GM19239 (cell line): ENCODE data around the gene MAP2K3.

Source experiments
- DNase-seq: peaks from one replicate; pipeline ENCODE4 v3.0.0; 2011; ENCODE audit warnings: low spot score; ENCODE audit not compliant: insufficient read length
- FAIRE-seq: peaks from 2 replicates; lab custom pipeline; 2011; peaks lifted over from hg19 to GRCh38; lab: Jason Lieb, UNC

MAP2K3 gene

GRCh38 chr17:21252289-21252795 lies 32.2 kb upstream of the MAP2K3 start:
- FAIRE-seq (no peak), DNase-seq (no peak)

DNA sequence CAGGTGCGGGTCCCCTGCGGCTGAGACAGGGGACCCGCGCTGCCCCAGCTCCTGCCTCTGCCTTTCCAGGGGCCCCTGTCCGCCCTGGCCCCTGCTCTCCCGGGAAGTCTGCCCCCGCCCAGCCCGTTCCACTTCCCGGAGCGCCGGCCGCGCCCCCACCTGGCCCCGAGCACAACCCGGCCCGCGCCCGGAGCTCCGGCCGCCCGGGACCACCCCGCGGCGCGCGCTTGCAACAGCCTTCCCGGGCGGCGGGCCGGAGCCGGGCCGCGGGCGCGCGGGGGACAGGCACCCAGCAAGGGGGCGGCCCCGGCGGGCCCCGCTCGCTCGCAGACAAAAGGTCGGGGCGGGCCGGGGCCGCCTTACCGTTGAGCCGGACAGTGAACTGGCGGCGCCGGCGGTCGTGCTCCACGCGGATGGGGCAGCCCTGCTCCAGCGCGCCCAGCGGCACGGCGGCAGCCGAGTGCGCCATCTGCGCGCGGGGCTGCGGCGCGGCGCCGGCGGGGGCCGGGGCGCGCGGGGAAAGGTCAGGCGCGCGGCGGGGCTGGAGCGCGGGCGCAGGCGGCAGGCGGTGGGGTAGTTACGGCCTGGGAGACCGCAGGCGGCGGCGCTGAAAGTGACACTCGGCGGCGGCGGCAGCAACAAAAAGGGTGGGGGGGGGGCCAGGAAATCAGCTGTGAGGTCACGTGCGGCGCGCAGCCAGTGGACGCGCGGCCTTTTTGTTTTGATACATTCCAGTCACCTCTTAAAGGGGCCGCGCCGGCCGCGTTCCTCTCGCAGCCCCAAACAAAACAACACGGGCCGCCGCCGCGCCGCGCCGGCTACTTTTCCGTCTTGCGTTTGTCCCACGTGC lies 31.5 kb upstream of the MAP2K3 start, which contains the start of gene NATD1:
NATD1 (minus strand) TSS at position 615 of the 850 bp plus-strand sequence; CDS start at position 469, 146 bp downstream.
- FAIRE-seq (no peak), DNase-seq (peak; percentile 95)

DNA sequence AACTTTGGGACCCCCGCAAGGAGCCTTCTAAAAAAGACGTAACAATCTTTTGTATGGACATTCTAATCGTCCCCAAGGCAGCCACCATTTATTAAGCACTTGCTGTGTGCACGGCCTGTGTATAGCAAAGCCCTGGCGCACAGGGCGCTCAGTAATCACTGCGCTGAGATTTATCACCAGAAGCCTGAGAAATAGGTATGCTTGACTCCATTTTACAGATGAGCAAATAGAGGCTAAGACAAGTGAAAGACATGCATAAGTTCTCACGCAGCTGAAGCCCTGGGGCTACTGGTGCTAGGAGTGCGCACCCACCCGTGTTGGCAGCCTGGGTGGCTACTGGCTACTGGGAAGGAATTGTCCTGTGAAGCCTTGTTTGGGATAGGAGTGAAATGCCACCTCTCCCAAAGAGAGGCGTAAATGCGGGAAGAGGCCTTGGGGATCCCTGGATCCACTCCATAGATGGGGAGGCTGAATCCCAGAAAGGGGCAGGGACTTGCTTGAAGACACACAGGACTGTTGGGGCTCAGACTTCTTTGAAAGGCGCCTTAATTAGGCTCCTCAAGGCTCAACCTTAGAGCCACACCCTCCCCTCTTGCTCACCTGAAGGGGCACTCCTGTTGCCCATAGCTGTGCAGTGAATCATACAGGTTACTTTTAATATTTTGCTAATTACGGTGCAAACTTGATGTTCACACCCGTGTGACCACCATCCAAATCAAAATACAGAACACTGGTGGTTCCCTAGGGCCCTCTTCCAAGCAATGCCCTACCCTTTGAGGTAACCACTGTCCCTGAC lies 30.7 kb upstream of the MAP2K3 start:
- DNase-seq, result no peak
- FAIRE-seq, result no peak

GRCh38 chr17:21258593-21258992 lies 25.9 kb upstream of the MAP2K3 start:
- FAIRE-seq, result no peak
- DNase-seq, result no peak

DNA sequence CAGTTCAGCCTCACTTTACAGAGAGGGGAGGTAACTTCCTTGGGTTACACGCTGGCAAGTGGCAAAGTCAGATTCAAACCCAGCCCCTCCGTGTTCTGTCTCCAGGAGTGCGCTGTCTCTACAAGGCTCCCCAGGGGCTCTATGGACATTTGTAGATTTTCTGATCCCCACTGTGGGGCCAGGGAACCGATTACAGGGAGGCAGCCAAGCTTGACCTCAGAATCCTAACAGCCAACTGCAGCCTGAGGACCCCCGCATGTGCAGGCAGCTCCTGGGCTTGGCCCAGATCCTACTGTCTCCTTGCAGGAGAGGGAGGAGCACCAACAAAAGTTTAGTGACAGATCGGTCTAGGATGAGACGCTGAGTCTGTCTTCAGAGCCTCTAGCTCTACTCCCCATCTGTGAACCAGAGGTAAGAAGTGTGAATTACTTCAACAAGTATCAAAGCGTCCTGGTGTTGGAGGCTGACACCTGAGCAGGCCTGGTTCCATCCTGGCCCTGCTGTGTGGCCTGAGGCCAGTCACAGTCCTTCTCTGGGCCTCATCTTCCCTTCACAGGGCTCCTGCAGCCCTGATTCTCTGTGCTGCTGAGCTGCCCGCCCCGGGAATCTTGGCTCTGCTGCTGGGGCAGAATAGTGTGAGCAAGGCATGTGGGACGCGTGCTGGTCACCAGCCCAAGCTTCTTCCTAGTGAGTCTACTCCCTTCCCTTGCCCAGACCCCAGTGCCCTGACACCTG lies 22.1 kb upstream of the MAP2K3 start:
- DNase-seq (no peak), FAIRE-seq (no peak)

DNA sequence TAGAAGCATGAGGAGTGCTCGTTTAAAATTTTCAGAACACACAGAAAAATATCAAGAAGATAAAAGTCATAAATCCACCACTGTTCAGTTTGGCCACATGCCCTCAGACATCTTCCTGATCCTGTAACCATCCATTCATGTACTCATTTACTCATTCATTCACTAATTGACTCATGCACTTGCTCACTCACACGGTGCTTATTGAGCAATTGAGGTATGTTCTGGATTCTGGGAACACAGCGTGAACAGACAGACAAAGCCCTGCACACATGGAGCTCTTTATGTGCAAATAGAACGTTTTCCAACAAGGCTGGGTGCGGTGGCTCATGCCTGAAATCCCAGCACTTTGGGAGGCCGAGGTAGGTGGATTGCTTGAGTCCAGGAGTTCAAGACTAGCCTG lies 21.1 kb upstream of the MAP2K3 start:
- DNase-seq (no peak), FAIRE-seq (no peak)

DNA sequence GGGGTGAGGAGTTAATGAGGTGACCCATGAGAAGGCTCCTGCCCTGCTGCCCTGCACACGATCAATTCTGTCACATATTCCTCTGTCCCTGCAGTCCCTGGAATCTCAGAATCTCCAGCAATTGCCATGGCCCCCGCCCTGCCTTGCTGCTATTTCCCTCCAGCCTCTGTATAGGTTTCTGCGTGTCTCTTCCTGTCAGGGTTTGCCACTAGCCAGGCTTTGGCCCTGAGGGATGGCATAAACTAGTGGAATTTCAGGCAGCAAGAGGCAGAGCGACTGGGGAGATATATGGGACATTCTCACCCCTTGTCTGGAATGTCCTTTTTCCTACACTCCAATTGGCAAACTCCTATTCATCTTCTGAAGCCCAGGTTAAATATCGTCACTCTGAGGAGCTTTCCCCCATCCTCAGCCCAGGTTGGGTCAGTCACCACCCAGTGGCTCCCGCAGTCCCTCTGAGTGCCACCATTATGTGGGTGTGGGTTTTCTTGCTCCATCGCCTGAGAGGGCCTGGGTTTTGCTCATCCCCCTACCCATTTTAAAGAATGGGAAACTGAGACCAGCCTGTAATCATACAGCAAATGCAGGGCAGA lies 15.8 kb upstream of the MAP2K3 start:
- DNase-seq, result no peak

DNA sequence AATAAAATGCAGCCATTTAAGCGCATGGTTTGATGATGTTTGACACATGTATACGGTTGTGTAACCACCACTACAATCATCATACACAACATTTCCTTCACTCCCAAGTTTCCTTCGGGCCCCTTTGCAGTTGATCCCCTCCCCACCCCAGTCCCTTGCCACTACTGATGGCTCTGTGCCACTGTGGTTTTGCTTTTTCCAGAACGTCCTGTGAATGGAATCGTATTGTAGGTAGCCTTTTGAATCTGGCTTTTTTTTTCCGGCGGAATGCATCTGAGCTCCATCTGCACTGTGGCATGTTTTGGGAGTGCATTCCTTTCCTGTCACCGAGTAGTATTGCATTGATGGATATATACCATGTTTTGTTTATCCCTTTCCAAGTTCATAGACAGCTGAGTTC lies 15.1 kb upstream of the MAP2K3 start:
- DNase-seq (no peak), FAIRE-seq (no peak)

More for the DNA sequence above, 15.8 kb upstream of the MAP2K3 start:
- no peak for FAIRE-seq

- no peak for DNase-seq
- no peak for FAIRE-seq
These were observed 12.9 kb upstream of the MAP2K3 start for GRCh38 chr17:21271454-21272183.

GRCh38 chr17:21272250-21272649 lies 12.3 kb upstream of the MAP2K3 start:
- FAIRE-seq, result no peak
- DNase-seq, result no peak

- FAIRE-seq (no peak), DNase-seq (no peak)
These were observed 11.4 kb upstream of the MAP2K3 start for GRCh38 chr17:21272881-21273792.

GRCh38 chr17:21275047-21275578 lies 9.4 kb upstream of the MAP2K3 start:
- no peak for FAIRE-seq
- no peak for DNase-seq

DNA sequence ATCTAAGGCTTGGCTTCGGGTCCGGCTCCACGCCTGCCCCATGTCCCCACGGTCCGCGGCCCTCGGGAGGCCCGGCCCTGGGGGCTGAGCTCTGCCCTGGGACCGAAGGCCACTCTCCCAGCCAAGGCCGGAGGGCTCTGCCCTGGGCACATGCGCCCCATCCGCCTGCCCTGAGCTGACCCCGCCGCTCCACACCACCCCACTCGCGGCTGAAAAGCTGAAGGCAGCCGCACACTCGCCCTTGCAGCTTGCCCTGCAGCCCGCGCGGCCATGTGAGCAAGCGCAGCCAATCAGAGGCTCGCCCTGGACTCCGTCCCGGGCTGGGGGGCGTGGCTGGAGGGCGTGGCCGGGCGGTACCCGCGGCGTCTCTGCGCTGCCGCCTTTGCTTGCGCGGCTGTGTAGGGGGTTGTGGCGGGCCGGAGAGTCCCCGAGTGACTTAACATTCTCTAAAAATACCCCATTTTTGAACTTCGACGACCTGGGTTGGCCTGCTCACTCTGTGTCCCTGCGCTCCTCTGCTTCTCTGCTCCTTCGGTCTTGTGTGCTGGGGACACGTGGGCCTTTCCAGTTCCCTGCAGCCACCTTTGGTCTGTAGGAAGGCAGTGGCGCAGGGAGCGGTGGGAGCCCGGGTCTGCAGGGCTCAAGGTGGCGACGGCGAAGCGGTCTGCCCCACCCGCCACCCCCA lies 8.8 kb upstream of the MAP2K3 start:
- DNase-seq (peak; percentile 93), FAIRE-seq (peak; percentile 83)

- DNase-seq (no peak), FAIRE-seq (no peak)
These were observed 8.3 kb upstream of the MAP2K3 start for GRCh38 chr17:21276264-21276588.

DNA sequence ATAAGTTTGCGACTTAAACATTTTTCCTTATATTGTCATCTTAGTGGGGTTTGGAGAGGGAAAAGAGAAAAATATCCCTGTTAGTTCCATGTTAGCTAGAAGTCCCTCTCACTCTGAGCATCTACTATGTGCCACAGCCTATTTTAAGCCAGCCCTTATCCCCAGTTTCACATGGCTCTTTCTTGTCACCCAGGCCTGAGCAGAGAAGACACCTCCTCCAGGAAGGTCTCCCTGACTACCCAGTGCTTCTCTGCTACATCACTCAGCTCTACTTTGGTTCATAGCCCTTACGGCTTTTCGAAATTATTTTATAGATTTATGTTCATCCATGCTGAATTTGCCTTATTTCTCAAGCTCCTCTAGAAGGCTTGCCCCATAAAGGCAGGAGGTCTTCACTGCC lies 7.2 kb upstream of the MAP2K3 start:
- DNase-seq, result no peak
- no peak for FAIRE-seq

DNA sequence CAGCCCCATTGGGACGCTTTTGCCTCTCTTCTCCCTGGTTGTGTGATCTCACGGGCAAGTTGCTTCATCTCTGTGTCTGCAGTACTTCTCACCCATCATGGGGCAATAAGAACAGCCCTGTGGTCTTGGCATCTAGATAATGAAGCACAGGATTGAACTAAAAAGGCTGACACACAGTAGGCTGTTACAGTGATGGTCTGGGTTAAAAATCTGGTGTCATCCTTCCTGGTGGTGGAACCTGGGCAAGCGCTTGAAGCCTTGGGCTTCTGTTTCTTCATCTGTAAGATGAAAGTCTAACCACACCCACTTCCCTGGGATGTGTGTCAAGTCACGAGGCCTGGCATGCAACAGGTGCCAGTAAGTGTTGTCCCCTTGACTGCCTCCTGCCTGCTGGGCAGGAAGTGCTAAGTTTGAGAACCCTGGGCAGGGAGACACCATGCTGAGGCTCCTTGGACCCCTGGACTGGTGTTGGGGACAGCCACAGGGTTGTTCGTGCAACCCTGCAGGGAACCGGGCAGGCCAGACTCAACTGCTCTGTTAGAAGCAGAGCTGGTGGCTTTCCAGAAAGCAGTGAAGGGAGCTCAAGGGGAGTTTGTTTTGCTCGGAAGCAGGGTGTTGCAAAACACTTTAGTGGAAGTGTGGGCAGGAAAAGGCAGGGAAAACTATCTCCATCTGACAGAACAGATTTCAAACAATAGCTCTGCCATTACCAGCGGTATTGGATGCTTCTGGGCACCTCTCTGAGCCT lies 5.9 kb upstream of the MAP2K3 start:
- no peak for DNase-seq
- FAIRE-seq, result no peak

DNA sequence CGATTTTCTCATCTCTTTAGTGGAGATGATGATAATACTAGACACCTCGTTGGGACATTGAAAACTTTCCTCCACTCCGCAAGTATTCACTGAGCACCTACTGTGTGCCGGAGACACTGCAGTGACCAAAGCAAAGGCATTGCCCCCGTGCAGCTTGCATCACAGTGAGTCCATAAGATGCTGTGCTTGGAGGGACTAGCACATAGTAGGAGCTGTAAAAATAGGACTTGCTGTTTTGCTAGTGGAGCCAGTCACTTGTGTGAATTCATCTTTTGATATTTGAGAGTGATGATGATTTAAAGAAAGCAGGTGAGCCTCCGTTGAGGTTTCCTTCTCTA lies 5.3 kb upstream of the MAP2K3 start:
- no peak for DNase-seq
- FAIRE-seq, result no peak
